H4 (cell line): ENCODE data around the gene CFAP157. TPM values are rescaled to one million over a fixed set of nuclear protein-coding genes. Genes with fewer than 3 reads are reported as not detected.

Experiments
- DNase-seq: peaks from one replicate; pipeline ENCODE4 v3.0.0-alpha.2; 2015; ENCODE audit warnings: low spot score
- total RNA-seq: library from RNA; depleted of rRNA; stranded (reverse); fragments of >200 nt; shearing (Covaris generic); gene quantifications from 2 replicates; pipeline ENCODE4 v1.2.3, GENCODE V29; 2014

CFAP157 gene
- total RNA-seq, 1 experiment from 2014 or later = not detected

GRCh38 chr9:127693143-127693542 is 13.6 kb upstream of the CFAP157 start:
- no peak for DNase-seq

- DNase-seq = no peak
Measured at GRCh38 chr9:127693697-127694096, 13.1 kb upstream of the CFAP157 start.

- DNase-seq = no peak
Measured at GRCh38 chr9:127694890-127695720, 11.7 kb upstream of the CFAP157 start.

DNA sequence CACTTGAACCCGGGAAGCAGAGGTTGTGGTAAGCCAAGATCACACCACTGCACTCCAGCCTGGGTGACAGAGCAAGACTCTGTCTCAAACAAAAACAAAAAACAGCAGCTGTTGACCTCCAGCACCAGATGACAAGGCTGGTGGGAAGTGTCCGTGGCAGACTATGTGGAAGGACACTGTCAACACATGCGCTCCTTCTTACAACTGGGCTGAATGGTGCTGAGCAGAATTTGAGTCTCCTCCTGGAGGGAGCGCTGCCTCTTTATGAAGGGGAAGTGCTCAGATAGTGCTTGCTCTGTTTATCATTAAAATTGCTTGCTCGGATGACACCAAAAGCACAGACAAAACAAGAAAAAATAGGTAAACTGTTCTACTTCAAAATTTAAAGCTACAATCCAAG is 9.2 kb upstream of the CFAP157 start:
- no peak for DNase-seq

- DNase-seq = no peak
Measured at GRCh38 chr9:127698386-127698785, 8.4 kb upstream of the CFAP157 start.

GRCh38 chr9:127698985-127699670 is 7.7 kb upstream of the CFAP157 start:
- no peak for DNase-seq

DNA sequence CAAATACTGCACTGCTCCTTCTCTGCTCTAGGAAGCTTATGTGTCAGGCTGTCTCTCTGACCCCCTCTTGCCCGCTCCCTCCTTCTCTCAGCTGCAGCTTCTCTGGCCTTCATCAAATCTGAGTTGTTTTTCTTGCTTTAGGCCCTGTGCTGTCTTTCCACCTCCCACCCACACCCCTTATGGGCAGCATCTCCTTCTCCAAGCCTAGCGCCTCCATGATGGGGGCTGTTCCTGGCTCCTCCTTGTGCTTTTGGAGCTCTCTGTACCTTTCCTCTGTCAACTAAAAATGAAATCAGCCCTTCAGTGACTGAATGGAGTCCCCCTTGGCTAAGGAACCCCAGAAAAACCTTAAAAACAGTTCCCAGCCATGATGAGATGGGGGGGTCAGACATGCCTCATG is 6.6 kb upstream of the CFAP157 start:
- no peak for DNase-seq

GRCh38 chr9:127700594-127701255 is 6.1 kb upstream of the CFAP157 start:
- no peak for DNase-seq

- no peak for DNase-seq
Measured at GRCh38 chr9:127703289-127703946, 3.4 kb upstream of the CFAP157 start.

- no peak for DNase-seq
Measured at GRCh38 chr9:127705577-127706379, 1.0 kb upstream of the CFAP157 start.

DNA sequence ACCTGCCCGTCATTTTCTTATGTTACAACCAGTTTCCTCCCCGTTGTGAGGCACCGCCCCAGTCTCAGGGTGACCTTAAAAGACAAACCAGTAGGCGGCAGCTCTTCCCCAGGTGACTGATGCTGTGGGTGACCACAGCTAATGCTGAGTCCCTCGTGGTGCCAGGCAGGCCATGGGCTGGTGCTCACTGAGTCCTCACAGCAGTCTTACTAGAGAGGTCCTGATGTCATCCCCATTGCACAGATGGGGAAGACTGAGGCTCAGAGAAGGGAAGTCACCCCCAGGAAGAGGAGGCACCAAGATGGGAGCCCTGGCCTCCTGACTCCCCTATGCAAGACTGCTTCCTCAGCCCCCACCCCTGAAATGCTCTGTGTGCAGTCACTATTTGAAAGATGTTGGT is 978 bp downstream of the CFAP157 start:
- DNase-seq = no peak

GRCh38 chr9:127708952-127709587 is 2.3 kb downstream of the CFAP157 start:
- no peak for DNase-seq

DNA sequence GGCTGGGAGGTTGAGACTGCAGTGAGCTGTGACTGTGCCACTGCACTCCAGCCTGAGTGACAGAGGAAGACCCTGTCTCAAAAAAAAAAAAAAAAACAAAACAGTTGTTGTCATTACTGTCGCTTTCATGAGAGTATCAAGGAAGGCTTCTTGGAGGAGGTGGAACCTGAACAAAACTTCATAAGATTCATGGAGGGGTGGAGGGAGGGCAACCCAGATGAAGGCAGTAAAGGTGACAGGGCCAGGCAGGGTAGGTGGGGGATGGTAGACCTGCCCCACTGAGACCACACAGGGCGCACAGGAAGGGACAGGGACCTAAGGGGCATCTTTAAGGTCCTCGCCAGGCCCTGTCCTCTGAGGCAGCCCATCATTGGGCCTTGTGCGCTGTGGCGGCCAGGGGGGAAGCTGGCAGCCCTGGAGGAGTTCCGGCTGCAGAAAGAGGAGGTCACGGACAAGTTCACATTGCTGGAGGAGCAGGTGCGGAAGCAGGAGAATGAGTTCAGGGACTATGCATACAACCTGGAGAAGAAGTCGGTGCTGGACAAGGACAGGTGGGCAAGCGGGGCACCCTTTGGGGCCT is 3.5 kb downstream of the CFAP157 start:
- DNase-seq = no peak

DNA sequence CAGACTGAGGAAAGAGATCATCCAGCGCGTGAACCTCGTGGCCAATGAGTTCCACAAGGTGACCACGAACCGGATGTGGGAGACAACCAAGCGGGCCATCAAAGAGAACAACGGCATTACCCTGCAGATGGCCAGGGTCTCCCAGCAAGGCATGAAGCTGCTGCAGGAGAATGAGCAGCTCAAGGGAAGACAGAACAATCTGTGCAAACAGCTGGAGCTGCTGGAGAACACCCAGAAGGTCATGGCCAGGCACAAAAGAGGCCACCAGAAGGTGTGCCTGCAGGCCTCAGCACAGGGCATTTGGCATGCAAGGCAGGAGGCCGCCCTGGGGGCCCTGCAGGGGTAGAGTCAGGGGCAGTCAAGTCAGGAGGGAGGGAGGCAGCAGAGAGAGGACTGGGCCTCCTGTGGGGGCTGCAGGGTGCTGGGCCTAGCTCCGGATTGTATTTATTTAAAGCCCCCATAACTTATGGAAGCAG is 4.5 kb downstream of the CFAP157 start:
- no peak for DNase-seq

- no peak for DNase-seq
Measured at GRCh38 chr9:127711831-127712274, 5.1 kb downstream of the CFAP157 start.

- no peak for DNase-seq
Measured at GRCh38 chr9:127712371-127712770, 5.6 kb downstream of the CFAP157 start.

- no peak for DNase-seq
Measured at GRCh38 chr9:127712867-127713266, 6.1 kb downstream of the CFAP157 start.

GRCh38 chr9:127714020-127714750 is 7.4 kb downstream of the CFAP157 start:
- DNase-seq = no peak

DNA sequence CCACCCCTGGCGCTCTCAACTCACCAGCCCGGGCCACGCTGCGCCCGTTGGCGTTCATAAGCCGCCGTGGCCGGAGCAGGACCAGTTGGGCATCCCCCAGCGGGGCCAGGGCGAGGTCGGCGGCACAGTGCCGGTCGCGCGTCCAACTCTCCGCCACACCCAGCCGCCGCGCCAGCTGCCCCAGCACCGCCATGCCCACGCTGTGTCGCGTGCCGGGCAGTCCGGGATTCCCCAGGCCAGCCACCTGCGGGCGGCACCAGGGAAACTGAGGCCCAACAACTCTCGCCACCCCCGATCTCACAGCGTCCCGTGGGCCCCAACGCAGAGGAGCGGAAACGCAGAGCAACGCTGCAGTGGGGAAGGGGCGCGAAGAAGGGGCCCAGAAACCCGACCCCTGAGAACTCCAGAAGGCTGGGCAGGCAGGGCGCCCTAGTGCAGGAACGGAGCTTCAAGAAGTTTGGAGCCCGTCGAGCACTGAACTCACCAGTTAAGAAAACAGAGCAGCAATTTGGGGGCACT is 8.2 kb downstream of the CFAP157 start:
- DNase-seq = no peak
